ENCODE data around the gene RGS13.

GRCh38 chr1:192675716-192676115 lies 39.8 kb downstream of the RGS13 start:
- TF ChIP-seq FOXM1 (IDR thresholded peaks at IDR 0.05; ENCODE audit: borderline replicate concordance, low read depth) = no peak
- TF ChIP-seq, protein P1, sequence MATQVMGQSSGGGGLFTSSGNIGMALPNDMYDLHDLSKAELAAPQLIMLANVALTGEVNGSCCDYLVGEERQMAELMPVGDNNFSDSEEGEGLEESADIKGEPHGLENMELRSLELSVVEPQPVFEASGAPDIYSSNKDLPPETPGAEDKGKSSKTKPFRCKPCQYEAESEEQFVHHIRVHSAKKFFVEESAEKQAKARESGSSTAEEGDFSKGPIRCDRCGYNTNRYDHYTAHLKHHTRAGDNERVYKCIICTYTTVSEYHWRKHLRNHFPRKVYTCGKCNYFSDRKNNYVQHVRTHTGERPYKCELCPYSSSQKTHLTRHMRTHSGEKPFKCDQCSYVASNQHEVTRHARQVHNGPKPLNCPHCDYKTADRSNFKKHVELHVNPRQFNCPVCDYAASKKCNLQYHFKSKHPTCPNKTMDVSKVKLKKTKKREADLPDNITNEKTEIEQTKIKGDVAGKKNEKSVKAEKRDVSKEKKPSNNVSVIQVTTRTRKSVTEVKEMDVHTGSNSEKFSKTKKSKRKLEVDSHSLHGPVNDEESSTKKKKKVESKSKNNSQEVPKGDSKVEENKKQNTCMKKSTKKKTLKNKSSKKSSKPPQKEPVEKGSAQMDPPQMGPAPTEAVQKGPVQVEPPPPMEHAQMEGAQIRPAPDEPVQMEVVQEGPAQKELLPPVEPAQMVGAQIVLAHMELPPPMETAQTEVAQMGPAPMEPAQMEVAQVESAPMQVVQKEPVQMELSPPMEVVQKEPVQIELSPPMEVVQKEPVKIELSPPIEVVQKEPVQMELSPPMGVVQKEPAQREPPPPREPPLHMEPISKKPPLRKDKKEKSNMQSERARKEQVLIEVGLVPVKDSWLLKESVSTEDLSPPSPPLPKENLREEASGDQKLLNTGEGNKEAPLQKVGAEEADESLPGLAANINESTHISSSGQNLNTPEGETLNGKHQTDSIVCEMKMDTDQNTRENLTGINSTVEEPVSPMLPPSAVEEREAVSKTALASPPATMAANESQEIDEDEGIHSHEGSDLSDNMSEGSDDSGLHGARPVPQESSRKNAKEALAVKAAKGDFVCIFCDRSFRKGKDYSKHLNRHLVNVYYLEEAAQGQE (IDR thresholded peaks at IDR 0.05; ENCODE audit: low read depth) = no peak
- no peak for TF ChIP-seq YY1 (IDR thresholded peaks at IDR 0.05; ENCODE audit: low read depth)
- no peak for TF ChIP-seq TEAD4 (IDR thresholded peaks at IDR 0.05)
- TF ChIP-seq, protein P2, sequence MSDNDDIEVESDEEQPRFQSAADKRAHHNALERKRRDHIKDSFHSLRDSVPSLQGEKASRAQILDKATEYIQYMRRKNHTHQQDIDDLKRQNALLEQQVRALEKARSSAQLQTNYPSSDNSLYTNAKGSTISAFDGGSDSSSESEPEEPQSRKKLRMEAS (IDR thresholded peaks at IDR 0.05) = no peak
- TF ChIP-seq CREB1 (IDR thresholded peaks at IDR 0.05; ENCODE audit: low read depth) = no peak
- TF ChIP-seq RAD21 (IDR thresholded peaks at IDR 0.05; ENCODE audit: low read depth) = no peak
- TF ChIP-seq ZBTB7A (IDR thresholded peaks at IDR 0.05; ENCODE audit: low read depth) = no peak
- no peak for TF ChIP-seq CEBPB (IDR thresholded peaks at IDR 0.05)
